Measurements from ENCODE around the gene SRD5A3.

DNA sequence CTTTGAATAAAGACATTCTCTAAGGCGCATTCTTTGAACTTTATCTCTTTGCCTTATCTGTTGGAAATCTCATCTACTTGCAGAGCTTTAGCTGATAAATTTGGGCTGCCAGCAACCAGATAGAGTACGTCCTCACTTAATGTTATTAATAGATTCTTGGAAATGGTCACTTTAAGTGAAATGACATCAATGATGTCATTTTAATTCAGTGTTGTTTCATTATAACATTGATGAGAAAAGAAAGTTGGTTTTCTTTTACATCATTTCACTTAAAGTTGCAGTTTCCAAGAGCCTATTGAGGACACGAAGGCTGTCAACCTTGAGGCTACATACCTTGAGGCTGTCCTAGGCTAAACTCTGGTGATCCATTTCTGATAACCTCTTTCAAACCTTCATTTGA lies 59.0 kb downstream of the SRD5A3 start:
- TF ChIP-seq GATA2 (IDR thresholded peaks at IDR 0.05; ENCODE audit: low read depth, low read length) (no peak), GATA3 (IDR thresholded peaks at IDR 0.05; ENCODE audit: low read depth, low read length) (no peak)
